IMR-90 (cell line): Measurements from ENCODE around the gene NHLRC1. TPM values are rescaled to one million over a fixed set of nuclear protein-coding genes. Genes with fewer than 3 reads are reported as not detected.

Source experiments
- ATAC-seq: fragments of 200-7000 bp; cut with Tn5 transposase; 2 replicates; pipeline ENCODE4 v1.9.1; 2020; ENCODE audit warnings: low read depth, mild to moderate bottlenecking, moderate library complexity
- BruUV-seq: library from RNA; stranded (reverse); fragments of 400-500 nt; replicated peaks from 2 replicates; lab custom pipeline; 2021; lab: Mats Ljungman, UMichigan
- CTCF ChIA-PET: fragments of 300-600 bp; formaldehyde crosslinking; extraction: SDS; loops from one replicate; lab custom pipeline; 2021; ENCODE audit warnings: antibody characterized with exemption; lab: Yijun Ruan, JAX
- POLR2A ChIA-PET: fragments of 300-600 bp; sonication (Branson Sonifier 250); formaldehyde crosslinking; loops from one replicate; lab custom pipeline; 2022; ENCODE audit warnings: antibody characterized with exemption; ENCODE audit not compliant: unreplicated experiment; lab: Charles Lee
- DNase-seq: peaks from one replicate; pipeline ENCODE4 v3.0.0; 2013
- H2AFZ ChIP-seq: replicated peaks from 2 replicates; pipeline ENCODE3; 2013; ENCODE audit warnings: low read length, mild to moderate bottlenecking; ENCODE audit not compliant: poor library complexity
- H2AK5ac ChIP-seq: 2 replicates; pipeline ENCODE4 v1.6.1; 2013; ENCODE audit warnings: low read depth, low read length, inconsistent platforms
- H2AK9ac ChIP-seq: replicated peaks from 2 replicates; pipeline ENCODE3; 2013; ENCODE audit warnings: mild to moderate bottlenecking, low read depth, low read length, moderate library complexity; ENCODE audit not compliant: poor library complexity
- H2BK120ac ChIP-seq: 2 replicates; pipeline ENCODE4 v1.6.1; 2013; ENCODE audit warnings: low read depth, low read length, inconsistent platforms
- H2BK15ac ChIP-seq: 3 replicates; pipeline ENCODE4 v1.6.1; 2013; ENCODE audit warnings: low read depth, low read length, inconsistent platforms
- H2BK20ac ChIP-seq: 2 replicates; pipeline ENCODE4 v1.6.1; 2013; ENCODE audit warnings: low read depth, mild to moderate bottlenecking, inconsistent platforms, low read length, moderate library complexity
- H2BK5ac ChIP-seq: 2 replicates; pipeline ENCODE4 v1.6.1; 2013; ENCODE audit warnings: mild to moderate bottlenecking, low read depth, low read length, inconsistent platforms; ENCODE audit not compliant: poor library complexity, severe bottlenecking
- H3K14ac ChIP-seq: replicated peaks from 2 replicates; pipeline ENCODE4 v1.6.1; 2013; ENCODE audit warnings: low read depth, low read length, inconsistent platforms
- H3K18ac ChIP-seq: 2 replicates; pipeline ENCODE4 v1.6.1; 2013; ENCODE audit warnings: low read depth, low read length, control low read depth
- H3K23ac ChIP-seq: 2 replicates; pipeline ENCODE4 v1.6.1; 2013; ENCODE audit warnings: low read depth, low read length, inconsistent platforms
- H3K27ac ChIP-seq: 2 replicates; pipeline ENCODE4 v1.5.1; 2013; ENCODE audit warnings: mild to moderate bottlenecking, control low read depth, low read length; ENCODE audit not compliant: insufficient read depth
- H3K27me3 ChIP-seq: 2 replicates; pipeline ENCODE4 v1.6.1; 2013; ENCODE audit warnings: low read length; ENCODE audit not compliant: control insufficient read depth, insufficient read depth
- H3K36me3 ChIP-seq: 2 replicates; pipeline ENCODE4 v1.6.1; 2013; ENCODE audit warnings: low read length, mixed read lengths; ENCODE audit not compliant: control insufficient read depth, insufficient read depth
- H3K4ac ChIP-seq: 2 replicates; pipeline ENCODE4 v1.6.1; 2013; ENCODE audit warnings: low read depth, low read length, inconsistent platforms
- H3K4me1 ChIP-seq: 2 replicates; pipeline ENCODE4 v1.6.1; 2013; ENCODE audit warnings: low read length, mixed read lengths; ENCODE audit not compliant: control insufficient read depth, insufficient read depth
- H3K4me2 ChIP-seq: 2 replicates; pipeline ENCODE4 v1.6.1; 2013; ENCODE audit warnings: low read depth, mild to moderate bottlenecking, control low read depth, low read length, moderate library complexity
- H3K4me3 ChIP-seq: 2 replicates; pipeline ENCODE4 v1.5.1; 2013; ENCODE audit warnings: low read depth, mild to moderate bottlenecking, control low read depth, low read length, moderate library complexity; ENCODE audit not compliant: insufficient read depth
- H3K56ac ChIP-seq: 2 replicates; pipeline ENCODE4 v1.6.1; 2013; ENCODE audit warnings: low read length, inconsistent platforms; ENCODE audit not compliant: insufficient read depth; ENCODE audit errors: extremely low read depth
- H3K79me1 ChIP-seq, 2 experiments: 2 replicates each; pipeline ENCODE4 v1.6.1; 2013; ENCODE audit warnings: low read length in 2 of 2, inconsistent platforms in 1 of 2, low read depth in 1 of 2
- H3K9ac ChIP-seq: 2 replicates; pipeline ENCODE4 v1.6.1; 2013; ENCODE audit warnings: low read depth, low read length, control low read depth
- H3K9me1 ChIP-seq: 2 replicates; pipeline ENCODE4 v1.6.1; 2013; ENCODE audit warnings: low read length, inconsistent platforms; ENCODE audit not compliant: insufficient read depth
- H3K9me3 ChIP-seq: 2 replicates; pipeline ENCODE4 v1.6.1; 2013; ENCODE audit warnings: low read length; ENCODE audit not compliant: control insufficient read depth, insufficient read depth
- H4K20me1 ChIP-seq: 2 replicates; pipeline ENCODE4 v1.6.1; 2013; ENCODE audit warnings: low read length, inconsistent platforms; ENCODE audit not compliant: insufficient read depth
- H4K5ac ChIP-seq: 2 replicates; pipeline ENCODE4 v1.6.1; 2013; ENCODE audit warnings: mild to moderate bottlenecking, low read depth, low read length, control low read depth
- H4K8ac ChIP-seq, 2 experiments: 2 replicates each; pipeline ENCODE4 v1.6.1; 2013; ENCODE audit warnings: low read depth in 2 of 2, low read length in 2 of 2, control low read depth in 1 of 2, inconsistent platforms in 1 of 2
- H4K91ac ChIP-seq: 2 replicates; pipeline ENCODE4 v1.6.1; 2013; ENCODE audit warnings: low read depth, low read length, inconsistent platforms; ENCODE audit not compliant: insufficient read depth
- BHLHE40 ChIP-seq: fragments of 150-350 bp; IDR thresholded peaks from 2 replicates; pipeline ENCODE4 v1.6.1; 2016; ENCODE audit warnings: mild to moderate bottlenecking, low read depth, low read length
- CEBPB ChIP-seq: IDR thresholded peaks from 2 replicates; pipeline ENCODE4 v1.6.1; 2012; ENCODE audit warnings: low read depth, low read length, improper control_type of control experiment
- CTCF ChIP-seq: conservative IDR thresholded peaks from 2 replicates; pipeline ENCODE4 v1.5.1; 2012; ENCODE audit warnings: mild to moderate bottlenecking, low read depth, low read length, improper control_type of control experiment
- MAFK ChIP-seq: IDR thresholded peaks from 2 replicates; pipeline ENCODE4 v1.6.1; 2012; ENCODE audit warnings: low read depth, low read length, improper control_type of control experiment
- MAZ ChIP-seq: IDR thresholded peaks from 2 replicates; pipeline ENCODE4 v1.6.1; 2012; ENCODE audit warnings: low read depth, mild to moderate bottlenecking, low read length, improper control_type of control experiment, moderate library complexity, borderline replicate concordance
- NFE2L2 ChIP-seq: fragments of 150-350 bp; IDR thresholded peaks from 2 replicates; pipeline ENCODE4 v1.6.1; 2016; ENCODE audit warnings: low read depth, mild to moderate bottlenecking, low read length
- RCOR1 ChIP-seq: IDR thresholded peaks from 2 replicates; pipeline ENCODE4 v1.6.1; 2012; ENCODE audit warnings: mild to moderate bottlenecking, low read length, improper control_type of control experiment; ENCODE audit not compliant: insufficient replicate concordance
- RFX5 ChIP-seq: IDR thresholded peaks from 2 replicates; pipeline ENCODE4 v1.8.0; 2012; ENCODE audit warnings: low read depth, mild to moderate bottlenecking, low read length, moderate library complexity
- SMC3 ChIP-seq: fragments of 150-350 bp; IDR thresholded peaks from 2 replicates; pipeline ENCODE4 v1.6.1; 2016; ENCODE audit warnings: low read depth, mild to moderate bottlenecking, antibody characterized with exemption, low read length, moderate library complexity
- WGBS, 2 experiments: methylation state at CpG; one replicate each; pipeline versions ENCODE4 v1.1.5 to v1.1.7; 2013; ENCODE audit warnings: missing lambda C conversion rate in 2 of 2; ENCODE audit not compliant: insufficient read length in 1 of 2; ENCODE audit errors: extremely low coverage in 2 of 2; 5-methylcytosine and 5-hydroxymethylcytosine counted together
- dilution Hi-C: fragments of 300-500 bp; cut with HindIII; formaldehyde crosslinking; loops from one replicate; pipeline ENCODE4 v1.14.3; 2018; ENCODE audit warnings: low sequenced_read_pairs; ENCODE audit not compliant: unreplicated experiment
- in situ Hi-C: fragments of 300-500 bp; cut with MboI; formaldehyde crosslinking; loops from 3 replicates; pipeline ENCODE4 v1.14.3; 2019; ENCODE audit warnings: low sequenced_read_pairs, inconsistent platforms, mixed read lengths
- intact Hi-C: fragments of 100-400 bp; cut with micrococcal nuclease; formaldehyde crosslinking; loops from 2 replicates; pipeline ENCODE4 v1.10.0; 2022
- polyA plus RNA-seq, 3 experiments: library from polyadenylated mRNA; depleted of rRNA; stranded (reverse); fragments of >200 nt; gene quantifications; 2 replicates each; pipeline ENCODE4 v1.2.3, GENCODE V29; 2012; ENCODE audit warnings: low replicate concordance in 1 of 3
- total RNA-seq: library from RNA; depleted of rRNA; stranded (reverse); fragments of >200 nt; gene quantifications from 2 replicates; pipeline ENCODE4 v1.2.3, GENCODE V29; 2012

Gene NHLRC1
- total and polyA plus RNA-seq, 2 of the 4 experiments (the other 2 are of a cell fraction) = 1.1 TPM

- Histone ChIP-seq H4K20me1 (no peaks in the 10 kb centered on the region), H3K27ac (no peak overlapping the region), H2BK15ac (no peak overlapping the region), H2BK120ac (no peak overlapping the region), H3K9ac (no peak overlapping the region), H4K8ac (no peak overlapping the region), H3K27me3 (no peaks in the 10 kb centered on the region), H3K4me2 (no peak overlapping the region), H4K91ac (no peak overlapping the region), H3K4me3 (no peak overlapping the region), H3K56ac (no peak overlapping the region), H3K4ac (no peak overlapping the region), H2AFZ (no peak overlapping the region), H3K23ac (no peak overlapping the region; the same call in 1 of the 2 replicates), H3K36me3 (peaks cover 7% of the 10 kb centered on the region), H2AK9ac (no peak overlapping the region), H2BK5ac (no peak overlapping the region), H4K5ac (no peak overlapping the region), H3K9me1 (no peaks in the 10 kb centered on the region; the same call in 1 of the 2 replicates), H3K9me3 (no peaks in the 10 kb centered on the region), H3K4me1 (no peaks in the 10 kb centered on the region), H2AK5ac (no peak overlapping the region), H2BK20ac (no peak overlapping the region), H3K18ac (no peak overlapping the region), H3K14ac (no peak overlapping the region), H3K79me1 (no peaks in the 10 kb centered on the region)
- ChIA-PET POLR2A (no interaction called here), CTCF (no interaction called here)
- TF ChIP-seq MAFK = no peak
- TF ChIP-seq RFX5 = no peak
- no peak for TF ChIP-seq SMC3
- no peak for TF ChIP-seq CTCF
- TF ChIP-seq BHLHE40 = no peak
- TF ChIP-seq MAZ = no peak
- no peak for TF ChIP-seq RCOR1
- TF ChIP-seq CEBPB = no peak
- TF ChIP-seq NFE2L2 = no peak
- in situ Hi-C loops = no loop called here
- intact Hi-C loops = no loop called here
- no peak for ATAC-seq
- no peak for DNase-seq
- no TSS peak for BruUV-seq
- dilution Hi-C loops = no loop called here
- no CpG with 5 or more reads among the region's 2 CpGs for WGBS, 2 experiments
Measured at GRCh38 chr6:18135171-18135570, 12.7 kb upstream of the NHLRC1 start.
